GM12878 (cell line): Measurements from ENCODE around the gene RAB22A. TPM values are rescaled to one million over a fixed set of nuclear protein-coding genes. Genes with fewer than 3 reads are reported as not detected.

Experiments
- ATAC-seq: fragments of 200-7000 bp; cut with Tn5 transposase; 3 replicates; pipeline ENCODE4 v1.9.1; 2020; ENCODE audit warnings: mild to moderate bottlenecking, moderate library complexity
- BruUV-seq: library from RNA; stranded (reverse); fragments of 400-500 nt; replicated peaks from 2 replicates; lab custom pipeline; 2021; lab: Mats Ljungman, UMichigan
- CTCF ChIA-PET: fragments of 300-600 bp; sonication (Branson Sonifier 250); formaldehyde crosslinking; extraction: SDS; loops from one replicate; lab custom pipeline; 2021; ENCODE audit warnings: inconsistent platforms; lab: Yijun Ruan, JAX
- POLR2A ChIA-PET: fragments of 350-600 bp; formaldehyde crosslinking; extraction: SDS; loops from one replicate; lab custom pipeline; 2021; ENCODE audit warnings: inconsistent platforms; lab: Charles Lee
- RAD21 ChIA-PET: fragments of 300-600 bp; sonication (Branson Sonifier 250); formaldehyde crosslinking; loops from one replicate; lab custom pipeline; 2023; ENCODE audit warnings: antibody characterized with exemption; ENCODE audit not compliant: unreplicated experiment; lab: Charles Lee
- SMC1A ChIA-PET: fragments of 300-600 bp; sonication (Branson Sonifier 250); formaldehyde crosslinking; loops from one replicate; lab custom pipeline; 2023; ENCODE audit not compliant: unreplicated experiment, uncharacterized antibody; lab: Charles Lee
- DNase-seq: peaks from one replicate; pipeline ENCODE4 v3.0.0-alpha.2; 2011; ENCODE audit warnings: low read depth, low spot score
- FAIRE-seq: peaks from 3 replicates; lab custom pipeline; 2011; peaks lifted over from hg19 to GRCh38; lab: Jason Lieb, UNC
- H2AFZ ChIP-seq: 2 replicates; pipeline ENCODE4 v1.6.0; 2011; ENCODE audit warnings: low read depth, low read length, control low read depth; ENCODE audit not compliant: control insufficient read depth
- H3K27ac ChIP-seq: 2 replicates; pipeline ENCODE4 v1.5.1; 2011; ENCODE audit warnings: control low read depth; ENCODE audit not compliant: control insufficient read depth, insufficient read depth
- H3K27me3 ChIP-seq, 2 experiments: replicated peaks in 1 of 2; 2 replicates each; pipeline versions ENCODE4 v1.6.0 to v1.6.1; 2011; ENCODE audit warnings: low read length in 1 of 2; ENCODE audit not compliant: control insufficient read depth in 2 of 2, insufficient read depth in 2 of 2
- H3K36me3 ChIP-seq, 2 experiments: 2 replicates each; pipeline ENCODE4 v1.5.1; 2011; ENCODE audit warnings: low read length in 1 of 2; ENCODE audit not compliant: control insufficient read depth in 2 of 2, insufficient read depth in 2 of 2
- H3K4me1 ChIP-seq: 2 replicates; pipeline ENCODE4 v1.6.1; 2011; ENCODE audit warnings: mild to moderate bottlenecking, low read length, moderate library complexity, mixed read lengths; ENCODE audit not compliant: control insufficient read depth, insufficient read depth
- H3K4me2 ChIP-seq: 2 replicates; pipeline ENCODE4 v1.6.0; 2011; ENCODE audit warnings: control low read depth; ENCODE audit not compliant: control insufficient read depth, insufficient read depth
- H3K4me3 ChIP-seq: fragments of 200-600 bp; sonication (generic); 2 replicates; pipeline ENCODE4 v1.5.1; 2016
- H3K79me2 ChIP-seq: 2 replicates; pipeline ENCODE4 v1.6.0; 2011; ENCODE audit warnings: low read length; ENCODE audit not compliant: control insufficient read depth, insufficient read depth
- H3K9ac ChIP-seq: 2 replicates; pipeline ENCODE4 v1.8.0; 2011; ENCODE audit warnings: low read length, control low read depth, mixed read lengths; ENCODE audit not compliant: control insufficient read depth, insufficient read depth
- H3K9me3 ChIP-seq: replicated peaks from 3 replicates; pipeline ENCODE4 v1.5.1; 2011; ENCODE audit warnings: mild to moderate bottlenecking, low read length; ENCODE audit not compliant: control insufficient read depth, insufficient read depth
- H4K20me1 ChIP-seq: 2 replicates; pipeline ENCODE4 v1.6.0; 2011; ENCODE audit not compliant: control insufficient read depth, insufficient read depth
- CUX1 ChIP-seq: IDR thresholded peaks from 2 replicates; pipeline ENCODE4 v1.6.1; 2012; ENCODE audit warnings: improper control_type of control experiment, low read depth, low read length; ENCODE audit not compliant: insufficient replicate concordance
- MEF2A ChIP-seq: IDR thresholded peaks from 2 replicates; pipeline ENCODE4 v1.6.1; 2011; ENCODE audit warnings: low read depth, mild to moderate bottlenecking, low read length, moderate library complexity; ENCODE audit not compliant: insufficient read depth
- NFIC ChIP-seq: IDR thresholded peaks from 2 replicates; pipeline ENCODE4 v1.6.1; 2012; ENCODE audit warnings: low read depth, mild to moderate bottlenecking, inconsistent platforms, low read length, moderate library complexity
- RCOR1 ChIP-seq: conservative IDR thresholded peaks from 2 replicates; pipeline ENCODE4 v1.6.1; 2012; ENCODE audit warnings: low read depth, low read length, improper control_type of control experiment
- RUNX3 ChIP-seq: IDR thresholded peaks from 2 replicates; pipeline ENCODE4 v1.6.1; 2012; ENCODE audit warnings: low read length, inconsistent platforms
- SMC3 ChIP-seq: IDR thresholded peaks from 2 replicates; pipeline ENCODE4 v1.6.1; 2011; ENCODE audit warnings: low read length, improper control_type of control experiment, borderline replicate concordance
- SREBF1 ChIP-seq: IDR thresholded peaks from 2 replicates; pipeline ENCODE4 v1.6.1; 2012; ENCODE audit warnings: mild to moderate bottlenecking, low read length
- WGBS: methylation state at CpG from one replicate; pipeline ENCODE4 v1.1.6; 2016; ENCODE audit warnings: low lambda C conversion rate; ENCODE audit not compliant: insufficient replicate concordance, insufficient coverage; ENCODE audit errors: missing lambda C conversion rate; 5-methylcytosine and 5-hydroxymethylcytosine counted together
- in situ Hi-C: fragments of 300-500 bp; cut with MboI; formaldehyde crosslinking; loops from 9 replicates; pipeline ENCODE4 v1.14.3; 2018; ENCODE audit warnings: mixed read lengths
- intact Hi-C: fragments of 100-400 bp; cut with micrococcal nuclease; formaldehyde crosslinking; loops from one replicate; pipeline ENCODE4 v1.14.2; 2022; ENCODE audit not compliant: unreplicated experiment
- polyA plus RNA-seq, 11 experiments: library from polyadenylated mRNA; depleted of rRNA in 4 of 11; unstranded in 6 of 11; stranded (reverse) in 5 of 11; fragments of >200 nt; fragmentation: Nextera tagmentation in 4 of 11; fragmentation: Illumina TruSeq in 1 of 11; extraction: Ambion mirVana in 4 of 11; extraction: Trizol in 1 of 11; gene quantifications; 1 replicate in 1 of 11; 2 replicates in 10 of 11; pipeline versions ENCODE4 v1.2.1 to v1.2.3, GENCODE V29; 2011 to 2016; ENCODE audit warnings: inconsistent platforms in 2 of 11, missing spikeins in 2 of 11, low read depth in 1 of 11
- total RNA-seq, 4 experiments: library from RNA; depleted of rRNA in 3 of 4; stranded (reverse); fragments of >200 nt in 3 of 4; fragmentation: Illumina TruSeq in 1 of 4; extraction: Trizol in 1 of 4; gene quantifications; 2 replicates each; pipeline versions ENCODE4 v1.2.1 to v1.2.3, GENCODE V29; 2013 to 2021

RAB22A gene
- total and polyA plus RNA-seq, 10 of the 15 experiments (the other 5 are each of a cell fraction or from before 2014, with no cell fraction given) = 2.7 to 12.0 (median 10.0) TPM

GRCh38 chr20:58402827-58403226 is 93.3 kb downstream of the RAB22A start:
- ChIA-PET CTCF (interaction anchor here (1.8 kb wide), 1 partner anchor 45 kb away, joined by 5 read pairs; no protein-coding TSS in a partner anchor), SMC1A (interaction anchor here (1.4 kb wide), 1 partner anchor 8 kb away, joined by 3 read pairs; no protein-coding TSS in a partner anchor), RAD21 (interaction anchor here (0.7 kb wide), 1 partner anchor 14 kb away, joined by 3 read pairs; the partner anchor contains the start of gene VAPB), POLR2A (interaction anchor here (1.2 kb wide), 1 partner anchor 56 kb away, joined by 5 read pairs; no protein-coding TSS in a partner anchor)
- WGBS = 35% methylated on average over 5 of the region's 5 CpGs
- in situ Hi-C loops = no loop called here
- Histone ChIP-seq H3K4me2 (peak overlapping the region; percentile 81), H3K79me2 (peaks cover 99% of the 10 kb centered on the region), H3K9me3 (no peaks in the 10 kb centered on the region), H3K27ac (peak overlapping the region; percentile 73), H3K4me3 (peak overlapping the region; percentile 53; the same call in 1 of the 2 replicates), H3K4me1 (peaks cover 50% of the 10 kb centered on the region), H3K36me3 (no peaks in the 10 kb centered on the region; a peak in 1 of 4 replicates), H3K9ac (no peak overlapping the region), H4K20me1 (peaks cover 9% of the 10 kb centered on the region), H2AFZ (no peak overlapping the region), H3K27me3 (no peaks in the 10 kb centered on the region)
- FAIRE-seq (no peak), ATAC-seq (peak; percentile 90), DNase-seq (peak; percentile 21)
- intact Hi-C loops = loop anchor here (5.0 kb wide), 1 partner anchor 54 kb away; no protein-coding TSS in a partner anchor
- TF ChIP-seq SREBF1 (no peak), MEF2A (no peak), RCOR1 (no peak), RUNX3 (peak; percentile 46), CUX1 (no peak), SMC3 (no peak), NFIC (0 out of 2 replicates have a peak, but pooled peaks have one; percentile 13)
- BruUV-seq = no TSS peak
